Left ventricle myocardium inferior (tissue), 1 donor: ENCODE measurements around the gene AQR. TPM values are rescaled to one million over a fixed set of nuclear protein-coding genes. Genes with fewer than 3 reads are reported as not detected.
"Not testable (repeated sequence)": the region's sequence is repeated elsewhere in the genome, so short reads cannot be mapped to it uniquely, and the experiment has no call there.

ENCODE experiments used
- DNase-seq: peaks from one replicate; pipeline ENCODE4 v3.0.0-alpha.2; 2020
- H3K27ac ChIP-seq: fragments of 200-600 bp; replicated peaks from 2 replicates; pipeline ENCODE4 v1.8.0; 2021
- H3K27me3 ChIP-seq: fragments of 200-600 bp; 2 replicates; pipeline ENCODE4 v1.8.0; 2021; ENCODE audit warnings: low read depth
- H3K36me3 ChIP-seq: fragments of 200-600 bp; 2 replicates; pipeline ENCODE4 v1.8.0; 2021
- H3K4me1 ChIP-seq: fragments of 200-600 bp; 2 replicates; pipeline ENCODE4 v1.8.0; 2021
- H3K4me3 ChIP-seq: fragments of 200-600 bp; 2 replicates; pipeline ENCODE4 v1.8.0; 2021; ENCODE audit warnings: mild to moderate bottlenecking, moderate library complexity
- H3K9me3 ChIP-seq: fragments of 200-600 bp; replicated peaks from 2 replicates; pipeline ENCODE4 v1.8.0; 2021
- CTCF ChIP-seq: fragments of 200-600 bp; IDR thresholded peaks from 2 replicates; pipeline ENCODE4 v1.8.0; 2021; ENCODE audit warnings: antibody characterized with exemption, mild to moderate bottlenecking, borderline replicate concordance
- intact Hi-C: fragments of 100-400 bp; cut with micrococcal nuclease; formaldehyde crosslinking; loops from one replicate; pipeline ENCODE4 v1.11.0; 2022
- total RNA-seq: library from RNA; stranded (reverse); fragmentation: NEBNext Ultra II Directional; extraction: Animal tissue kit (Norgen Biotek cat#: 25700); gene quantifications from one replicate; pipeline ENCODE4 v1.2.1, GENCODE V29; 2021
- donor health status: DM: no; HTN: yes; CAD: no; lungs with severe emphysema.

The AQR gene
- total RNA-seq, 1 donor from 2014 or later: 9.8 TPM

- H3K27ac ChIP-seq: no peak overlapping the region
- H3K9me3 ChIP-seq: peaks cover 6% of the 10 kb centered on the region
- H3K27me3 ChIP-seq: no peaks in the 10 kb centered on the region
- TF ChIP-seq CTCF: no peak
- no peak overlapping the region for H3K4me3 ChIP-seq
- DNase-seq: no peak
- peaks cover 14% of the 10 kb centered on the region for H3K4me1 ChIP-seq
- H3K36me3 ChIP-seq: no peaks in the 10 kb centered on the region
- intact Hi-C loops: no loop called here
Observed at GRCh38 chr15:34810443-34811129, 159.0 kb downstream of the AQR start.

- H3K9me3 ChIP-seq: peaks cover 6% of the 10 kb centered on the region
- H3K36me3 ChIP-seq: no peaks in the 10 kb centered on the region
- H3K4me1 ChIP-seq: peaks cover 14% of the 10 kb centered on the region
- H3K27ac ChIP-seq: no peak overlapping the region
- no peak for TF ChIP-seq CTCF
- H3K4me3 ChIP-seq: no peak overlapping the region
- H3K27me3 ChIP-seq: no peaks in the 10 kb centered on the region
- no peak for DNase-seq
- intact Hi-C loops: loop anchor here (10.0 kb wide), 1 partner anchor 46 kb away; no protein-coding TSS in a partner anchor
Observed at GRCh38 chr15:34809186-34809585, 160.4 kb downstream of the AQR start.

GRCh38 chr15:34808016-34808415 is 161.5 kb downstream of the AQR start:
- peaks cover 8% of the 10 kb centered on the region for H3K4me1 ChIP-seq
- DNase-seq: no peak
- no peak for TF ChIP-seq CTCF

GRCh38 chr15:34807241-34807640 is 162.3 kb downstream of the AQR start:
- H3K27ac ChIP-seq, H3K36me3 ChIP-seq, H3K9me3 ChIP-seq, H3K27me3 ChIP-seq, DNase-seq, H3K4me3 ChIP-seq, H3K4me1 ChIP-seq: not testable (repeated sequence)
- intact Hi-C loops: loop anchor here (10.0 kb wide), 1 partner anchor 48 kb away; no protein-coding TSS in a partner anchor

More at GRCh38 chr15:34808016-34808415, 161.5 kb downstream of the AQR start:
- Histone ChIP-seq H3K27ac (no peak overlapping the region), H3K4me3 (no peak overlapping the region), H3K27me3 (no peaks in the 10 kb centered on the region), H3K36me3 (no peaks in the 10 kb centered on the region), H3K9me3 (peaks cover 6% of the 10 kb centered on the region)
- intact Hi-C loops: loop anchor here (10.0 kb wide), 1 partner anchor 47 kb away; no protein-coding TSS in a partner anchor

- intact Hi-C loops: loop anchor here (10.0 kb wide), 1 partner anchor 50 kb away; no protein-coding TSS in a partner anchor
- H3K4me3 ChIP-seq: no peak overlapping the region
- no peak for DNase-seq
- H3K27me3 ChIP-seq: peaks cover 20% of the 10 kb centered on the region
- peaks cover 14% of the 10 kb centered on the region for H3K4me1 ChIP-seq
- TF ChIP-seq CTCF: no peak
- H3K9me3 ChIP-seq: peaks cover 6% of the 10 kb centered on the region
- no peak overlapping the region for H3K27ac ChIP-seq
- no peaks in the 10 kb centered on the region for H3K36me3 ChIP-seq
Observed at GRCh38 chr15:34804776-34805175, 164.8 kb downstream of the AQR start.

- no peak for DNase-seq
- intact Hi-C loops: loop anchor here (10.0 kb wide), 1 partner anchor 51 kb away; no protein-coding TSS in a partner anchor
- Histone ChIP-seq H3K27ac (no peak overlapping the region), H3K4me1 (peaks cover 20% of the 10 kb centered on the region), H3K4me3 (no peak overlapping the region), H3K9me3 (peaks cover 6% of the 10 kb centered on the region), H3K36me3 (no peaks in the 10 kb centered on the region), H3K27me3 (peaks cover 26% of the 10 kb centered on the region)
- no peak for TF ChIP-seq CTCF
Observed at GRCh38 chr15:34804113-34804512, 165.4 kb downstream of the AQR start.
